Activated CD8-positive, alpha-beta memory T cell treated with anti-CD3 and anti-CD28 coated beads, Interleukin-2, amount 50 U/mL, for 1 hour (primary cell): ENCODE data around the gene TTC7B.

ENCODE experiments used
- DNase-seq: peaks from one replicate; pipeline ENCODE4 v3.0.0-alpha.2; 2020; ENCODE audit errors: extremely low read depth

The TTC7B gene

DNA sequence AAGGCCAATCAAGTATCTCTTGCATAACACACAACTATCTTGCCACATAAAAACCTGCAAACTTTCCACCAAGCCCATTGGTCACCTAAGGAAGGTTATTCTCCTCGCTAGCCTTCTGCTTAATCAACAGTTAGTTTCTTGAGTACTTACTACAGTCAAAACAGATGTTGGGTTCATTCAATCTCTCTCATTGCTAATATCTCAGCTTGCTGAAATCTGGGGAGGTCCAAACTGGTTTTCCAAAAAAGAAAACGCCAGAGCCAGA, 74.6 kb downstream of the TTC7B start:
- DNase-seq: no peak

DNA sequence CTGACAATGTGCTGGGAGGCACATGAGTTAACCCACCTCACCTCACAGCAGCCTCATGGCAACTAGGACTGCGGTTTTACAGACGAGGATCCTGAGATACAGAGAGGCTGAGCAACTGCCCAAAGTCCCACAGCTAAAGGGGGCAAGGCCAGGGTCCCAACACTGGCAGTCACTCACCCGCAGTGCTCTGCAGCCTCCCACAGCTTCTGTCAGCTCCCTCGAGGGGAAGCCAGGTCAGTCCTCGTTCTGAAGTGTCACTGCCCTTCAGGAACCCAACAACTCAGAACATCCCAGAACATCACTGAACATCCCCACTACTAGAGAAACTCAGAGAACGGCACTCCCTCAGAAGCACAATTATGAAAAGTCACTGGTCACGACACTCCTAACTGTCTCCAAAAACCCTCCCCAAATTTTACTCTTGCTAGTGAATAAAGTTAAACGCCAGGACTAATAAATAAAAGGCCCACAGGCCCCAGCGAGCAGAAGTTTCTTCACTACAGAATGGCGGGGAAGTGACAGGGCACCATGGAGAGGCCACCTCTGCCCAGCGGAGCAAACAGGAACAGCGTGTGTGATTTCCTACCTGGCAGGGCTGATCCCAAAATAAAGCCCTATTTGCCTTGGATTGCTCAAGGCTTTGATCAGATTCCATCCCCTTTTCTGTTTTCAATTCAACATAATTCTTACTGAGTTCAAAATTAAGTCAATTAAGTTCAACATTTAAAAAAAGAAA, 75.1 kb downstream of the TTC7B start:
- DNase-seq: no peak

DNA sequence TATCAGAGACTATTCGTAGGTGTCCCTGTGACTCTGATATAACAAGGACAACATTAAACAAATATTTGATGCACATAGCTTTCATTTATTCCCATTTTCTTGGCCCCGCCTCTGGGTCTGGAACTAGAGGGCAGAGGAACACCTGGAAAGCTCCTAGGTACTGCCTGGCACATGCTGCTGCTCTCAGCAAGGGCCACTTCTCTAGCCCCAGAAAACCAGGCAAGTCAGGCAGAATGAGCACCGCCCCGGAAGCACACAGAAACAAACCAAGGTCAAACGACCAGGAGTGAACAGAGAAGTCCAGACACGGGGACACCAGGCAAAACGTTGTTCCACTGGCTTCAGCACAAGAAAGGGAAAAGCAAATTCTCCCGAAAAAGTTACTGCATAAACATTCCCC, 76.1 kb downstream of the TTC7B start:
- DNase-seq: no peak

DNA sequence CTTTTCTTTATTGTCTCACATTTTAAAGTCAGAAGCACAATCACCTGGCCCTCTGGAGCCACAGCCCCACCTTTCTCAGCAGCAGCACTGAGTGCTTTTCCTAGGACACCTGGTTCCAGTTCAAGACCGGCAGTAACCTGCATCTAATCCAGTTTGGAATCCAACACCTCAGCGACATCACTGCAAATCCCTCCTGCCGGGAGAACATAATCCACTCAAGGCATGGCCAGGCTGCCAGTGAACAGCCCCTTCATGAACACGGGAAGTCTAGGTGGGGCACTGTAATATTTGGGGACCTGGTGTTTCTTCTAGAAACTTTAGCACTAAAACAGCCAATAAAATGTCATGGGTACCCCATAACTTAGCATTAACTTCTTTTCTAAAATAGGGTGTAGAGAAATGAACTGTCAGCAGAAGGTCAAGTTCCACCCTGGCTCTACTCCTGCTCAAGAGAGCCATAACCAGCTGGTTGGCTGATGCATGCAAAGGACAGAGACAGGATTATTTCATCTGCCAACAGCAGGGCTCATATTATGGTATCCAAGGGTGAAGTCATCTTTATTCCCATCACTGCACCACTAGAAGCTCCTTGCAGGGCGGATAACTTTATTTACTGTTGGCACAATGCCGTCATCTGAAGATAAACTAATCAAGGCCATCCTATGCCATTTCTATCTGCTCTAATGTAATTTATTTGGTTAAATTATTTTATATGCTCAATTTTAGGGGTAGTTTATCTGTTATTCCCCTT, 76.7 kb downstream of the TTC7B start:
- DNase-seq: no peak

DNA sequence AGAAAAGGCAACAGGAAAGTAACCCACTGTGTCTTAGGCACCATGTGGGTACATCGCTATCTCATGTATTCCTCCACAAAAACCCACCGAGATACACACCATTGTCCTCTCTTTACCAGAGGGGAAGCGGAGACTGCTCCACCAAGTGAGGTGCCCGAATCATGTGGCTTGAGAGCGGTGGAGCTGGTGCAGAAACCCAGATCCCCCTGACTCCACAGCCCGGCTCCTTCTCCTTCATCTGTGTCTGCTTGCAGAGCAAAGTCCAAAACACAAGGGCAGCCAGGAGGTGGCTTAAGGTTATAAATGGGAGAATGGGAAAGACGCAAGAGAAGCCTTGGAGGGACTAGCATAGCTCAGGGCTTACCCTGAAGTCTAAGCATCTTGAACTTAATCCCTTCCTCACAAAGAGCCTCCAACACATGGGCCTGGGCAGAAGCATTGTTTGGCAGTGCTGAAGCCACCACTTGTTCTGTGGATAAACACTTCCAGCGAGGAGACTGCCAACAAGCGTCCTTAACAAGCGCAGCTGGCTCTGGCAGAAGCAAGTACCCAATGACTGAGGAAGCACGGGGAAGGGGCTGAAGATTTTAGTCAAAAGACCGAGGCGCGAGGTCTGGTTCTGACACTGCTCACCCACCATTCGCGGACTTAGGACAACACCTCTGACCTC, 83.0 kb downstream of the TTC7B start:
- no peak for DNase-seq

DNA sequence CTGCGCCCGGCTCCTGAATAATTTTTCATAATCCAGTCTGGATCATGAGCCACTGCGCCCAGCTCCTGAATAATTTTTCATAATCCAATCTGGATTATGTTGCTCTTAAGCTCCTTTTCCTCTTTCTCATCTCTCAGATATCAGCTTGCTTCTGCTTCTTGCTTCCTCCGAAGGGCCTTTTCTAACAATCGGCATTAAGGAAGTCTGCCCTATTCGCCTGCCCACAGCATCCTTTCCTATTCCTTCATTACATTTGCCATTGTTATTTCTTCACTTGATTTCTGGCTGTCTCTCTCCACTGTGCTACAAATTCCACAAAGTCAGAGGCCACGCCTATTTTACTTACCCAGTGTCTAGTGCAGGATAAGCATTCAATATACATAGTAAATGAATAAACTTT, 83.5 kb downstream of the TTC7B start:
- DNase-seq: no peak

DNA sequence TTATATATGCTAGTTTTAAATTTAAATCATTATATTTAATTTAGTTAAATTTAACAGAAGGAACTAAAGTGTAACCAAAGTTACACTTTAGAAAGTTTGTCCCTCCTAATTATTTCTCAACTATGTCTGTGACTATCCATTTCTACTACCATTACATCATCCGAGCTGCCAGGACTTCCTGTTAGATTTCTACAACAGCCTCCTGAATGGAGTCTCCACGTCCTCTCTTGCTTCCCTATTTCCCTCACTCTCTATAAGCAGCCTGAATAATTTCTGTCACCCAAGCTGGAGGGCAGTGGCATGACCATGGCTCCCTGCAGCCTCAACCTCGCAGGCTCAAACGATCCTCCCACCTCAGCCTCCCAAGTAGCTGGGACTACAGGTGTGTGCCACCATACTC, 84.1 kb downstream of the TTC7B start:
- no peak for DNase-seq

DNA sequence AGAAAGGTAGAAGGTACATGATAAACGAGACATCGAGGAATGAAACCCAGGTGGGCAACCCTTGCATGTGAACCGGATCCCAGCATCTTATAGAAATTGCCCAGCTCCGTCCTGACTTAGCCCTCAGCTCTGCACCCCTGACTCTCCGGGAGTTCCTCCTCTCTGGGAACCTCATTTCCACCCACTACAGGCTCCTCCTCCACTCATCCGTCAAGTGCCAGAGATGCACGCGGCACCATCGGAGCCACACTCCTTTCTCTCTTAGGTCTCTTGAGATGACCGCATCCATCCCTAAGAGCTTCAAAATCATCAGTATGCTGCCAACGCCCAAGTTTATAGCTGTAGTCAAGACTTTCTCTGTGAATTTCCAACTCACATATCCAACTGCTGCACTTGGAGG, 84.7 kb downstream of the TTC7B start:
- no peak for DNase-seq

DNA sequence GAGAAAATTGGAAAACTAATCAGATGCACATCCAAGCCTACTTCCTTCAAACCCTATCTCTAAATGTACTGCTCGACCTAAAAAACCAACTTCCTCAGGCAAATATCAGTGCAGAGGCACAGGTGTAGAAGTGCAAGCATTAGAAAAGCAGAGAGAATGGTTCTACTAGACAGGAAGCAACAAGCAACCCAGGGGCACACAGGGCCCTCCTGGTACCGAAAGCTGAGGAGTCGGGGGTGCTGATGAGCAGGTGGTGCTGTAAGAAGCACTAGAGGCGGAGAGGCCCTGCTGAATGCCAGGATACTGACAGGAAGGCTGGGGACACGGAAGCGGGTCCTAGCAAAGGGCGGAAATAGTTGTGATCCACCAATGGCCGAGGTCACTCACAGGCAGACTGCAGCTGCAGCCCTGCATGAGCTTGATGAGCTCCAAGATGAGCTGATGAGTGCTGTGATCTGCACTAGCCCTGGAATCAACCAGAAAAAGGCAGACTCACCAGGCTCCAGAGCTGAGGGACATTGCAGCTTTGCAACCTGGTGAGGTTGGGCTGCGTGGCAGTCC, 85.9 kb downstream of the TTC7B start:
- DNase-seq: no peak

DNA sequence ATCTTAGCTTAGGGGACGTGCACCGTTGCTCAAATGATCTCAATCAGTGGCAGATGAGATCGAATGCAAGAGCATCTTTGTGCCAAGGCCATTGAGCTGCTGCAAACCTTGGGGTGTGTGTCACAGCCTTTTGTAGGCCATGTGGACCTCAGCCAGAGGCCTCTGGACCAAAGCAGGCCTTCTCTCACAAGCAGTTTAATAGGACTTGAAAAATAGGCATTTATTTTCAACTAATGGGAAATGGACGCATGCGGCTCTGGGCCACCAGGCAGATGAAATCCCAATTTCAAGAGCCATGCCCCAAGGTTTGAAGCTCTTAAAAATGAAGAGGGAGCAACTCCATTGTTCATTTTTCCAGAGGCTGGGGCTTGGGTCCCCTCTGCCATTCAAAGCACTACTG, 87.3 kb downstream of the TTC7B start:
- DNase-seq: no peak

DNA sequence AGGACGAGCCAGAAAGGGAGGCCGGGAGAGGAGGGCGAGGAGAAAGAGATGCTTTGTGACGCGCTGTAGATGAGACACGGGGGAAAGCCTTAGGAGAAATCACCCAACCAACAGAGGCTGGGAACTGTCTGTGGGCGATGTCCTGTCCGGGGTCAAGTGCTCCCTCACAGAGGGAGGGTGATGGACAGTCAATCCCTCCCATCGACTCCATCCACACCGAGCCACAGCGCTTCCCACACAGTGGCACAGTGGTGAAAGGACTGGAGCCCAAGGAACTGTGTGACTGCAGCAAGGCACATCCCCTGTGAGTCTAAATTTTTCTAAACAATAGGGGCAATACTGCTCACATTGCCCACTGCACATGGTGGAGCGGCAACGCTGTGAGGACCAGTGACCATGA, 89.1 kb downstream of the TTC7B start:
- no peak for DNase-seq

DNA sequence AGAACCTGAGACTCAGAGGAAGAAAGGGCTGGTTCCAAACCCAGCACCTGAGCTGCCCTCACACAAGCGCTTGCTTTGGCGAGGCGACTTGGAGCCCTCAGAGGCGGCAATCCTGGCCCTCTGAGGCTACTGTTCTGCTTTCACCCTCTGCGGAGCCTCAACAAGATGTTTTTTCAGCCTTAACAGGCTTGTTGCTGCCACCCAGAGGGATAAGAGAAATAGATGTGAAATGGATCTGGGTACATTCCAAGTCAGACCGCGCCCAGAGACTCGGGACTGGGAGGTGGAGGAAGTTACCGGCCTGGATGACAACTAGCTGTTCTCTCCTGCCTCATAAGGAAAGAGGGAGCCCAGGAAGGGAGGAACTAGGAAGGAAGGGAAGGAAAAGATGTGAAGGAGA, 89.6 kb downstream of the TTC7B start:
- DNase-seq: no peak

DNA sequence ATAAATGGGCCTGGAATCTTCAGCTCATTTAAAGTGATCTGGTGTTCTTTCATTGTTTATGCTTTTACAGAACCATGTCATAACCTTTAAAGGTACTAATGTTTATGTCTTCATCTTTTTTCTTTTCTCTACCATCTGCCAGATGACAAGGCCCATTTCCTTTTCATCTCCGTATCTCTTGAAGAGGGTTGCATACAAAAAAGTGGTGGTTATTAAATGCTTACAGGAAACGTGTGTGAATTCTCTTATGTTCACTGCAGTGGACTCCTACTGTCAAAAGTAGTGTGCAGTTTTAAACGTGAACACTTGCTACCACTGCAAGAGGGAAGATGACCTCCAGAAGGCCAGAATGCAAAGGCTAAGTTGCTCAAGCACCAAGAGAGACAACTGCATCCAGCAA, 91.4 kb downstream of the TTC7B start:
- DNase-seq: no peak

DNA sequence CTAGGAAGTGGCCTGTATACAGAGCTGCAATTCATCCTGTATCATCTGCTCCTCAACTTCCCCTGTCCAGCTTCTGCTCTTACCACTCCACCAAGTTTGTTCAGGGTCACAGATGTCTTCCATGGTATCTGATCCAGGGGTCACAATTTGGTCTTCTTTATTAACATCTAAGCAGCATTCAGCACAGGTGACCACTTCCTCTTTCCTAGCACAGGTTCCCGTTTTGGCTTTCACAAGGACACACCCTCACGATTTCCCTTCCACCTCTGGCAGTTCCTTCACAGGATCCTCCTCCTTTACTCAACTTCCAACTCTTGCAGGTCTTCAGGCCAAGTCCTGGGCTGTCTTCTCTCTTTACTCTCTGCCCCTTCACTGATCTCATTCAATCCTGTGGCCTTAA, 93.6 kb downstream of the TTC7B start:
- DNase-seq: no peak

DNA sequence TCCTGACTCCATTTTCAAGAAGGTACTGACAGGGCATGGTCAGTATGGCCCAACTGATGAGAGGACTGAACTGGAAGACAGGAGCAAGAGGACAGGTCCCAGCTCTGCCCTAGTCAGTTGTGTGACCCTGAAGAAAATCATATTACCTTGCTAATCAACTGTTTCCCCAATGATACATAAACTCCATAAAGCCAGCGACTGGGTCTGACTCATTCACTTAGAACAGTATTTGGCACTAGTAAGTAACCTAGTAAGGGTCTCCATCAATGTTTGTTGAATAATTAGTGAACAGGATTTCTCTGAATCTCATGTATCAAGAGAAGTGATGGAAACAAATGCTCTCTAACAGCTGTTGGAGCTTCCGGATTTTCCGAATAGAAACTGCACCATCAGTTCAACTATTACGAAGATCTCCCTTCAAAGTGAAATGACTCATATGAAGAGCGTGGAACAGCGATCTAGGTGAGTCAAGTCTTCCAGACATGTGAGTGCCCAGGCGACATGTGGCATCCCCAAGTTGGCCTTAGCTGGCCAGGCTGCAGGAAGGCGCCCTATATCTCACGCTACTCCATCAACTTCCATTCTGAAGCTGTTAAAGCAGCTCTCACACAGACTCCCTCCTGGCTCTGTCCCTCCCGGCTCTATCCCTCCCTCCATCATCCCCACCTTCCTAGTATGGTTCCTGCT, 94.5 kb downstream of the TTC7B start:
- no peak for DNase-seq

DNA sequence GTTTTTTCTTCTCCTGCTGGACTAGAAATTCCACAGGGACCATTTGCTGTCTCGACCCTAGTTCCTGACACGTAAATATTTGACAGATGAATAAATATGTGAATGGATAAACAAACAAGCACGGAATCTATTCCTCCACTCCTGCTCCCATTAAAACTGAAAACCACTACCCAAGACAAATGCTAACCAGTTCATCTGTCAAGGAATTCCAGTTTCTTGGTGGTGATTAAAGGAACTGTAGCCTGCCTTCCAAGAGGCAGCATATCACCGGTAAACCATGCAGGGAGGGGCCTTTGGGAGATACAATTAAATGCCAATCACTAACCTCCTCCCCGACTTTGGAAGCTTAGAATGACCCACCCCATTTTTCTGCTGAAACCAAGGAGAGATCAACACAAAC, 95.4 kb downstream of the TTC7B start:
- no peak for DNase-seq

DNA sequence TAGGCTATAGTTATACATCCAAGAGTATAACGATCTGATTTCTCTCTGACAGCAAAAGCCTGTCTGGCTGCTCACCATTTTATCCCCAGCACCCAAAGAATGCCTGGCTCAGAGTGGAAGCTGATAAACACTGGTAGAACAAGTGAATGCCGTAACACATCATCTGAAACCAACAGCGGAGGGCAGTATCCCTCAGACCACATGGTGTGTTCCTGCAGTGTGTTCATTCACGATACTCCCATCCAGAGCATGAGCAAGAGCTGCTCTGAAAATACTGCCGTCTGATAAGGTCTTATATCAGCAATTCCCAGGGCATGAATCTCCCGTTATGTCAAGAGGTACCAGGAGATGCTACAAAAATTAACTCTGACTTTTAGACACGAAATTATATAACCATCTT, 95.9 kb downstream of the TTC7B start:
- DNase-seq: no peak

DNA sequence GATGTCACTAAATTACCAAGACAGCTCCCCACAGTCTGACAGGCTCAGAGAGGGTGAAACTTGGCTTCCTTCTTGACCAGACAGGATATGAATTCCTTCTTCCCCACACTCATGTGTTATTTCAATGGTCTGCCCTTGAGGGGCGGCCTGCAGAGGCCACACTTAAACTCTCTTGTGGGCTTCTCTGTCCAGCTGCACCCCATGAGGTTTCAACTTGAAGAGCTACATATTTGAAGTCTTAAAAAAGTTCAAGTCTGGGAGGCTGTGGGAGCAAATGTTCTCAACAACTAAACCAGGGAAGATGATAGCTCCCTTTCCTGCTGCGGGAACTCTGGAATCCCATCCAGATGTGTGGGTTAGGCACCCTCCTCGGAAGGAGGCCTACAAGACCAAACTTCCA, 98.3 kb downstream of the TTC7B start:
- no peak for DNase-seq

DNA sequence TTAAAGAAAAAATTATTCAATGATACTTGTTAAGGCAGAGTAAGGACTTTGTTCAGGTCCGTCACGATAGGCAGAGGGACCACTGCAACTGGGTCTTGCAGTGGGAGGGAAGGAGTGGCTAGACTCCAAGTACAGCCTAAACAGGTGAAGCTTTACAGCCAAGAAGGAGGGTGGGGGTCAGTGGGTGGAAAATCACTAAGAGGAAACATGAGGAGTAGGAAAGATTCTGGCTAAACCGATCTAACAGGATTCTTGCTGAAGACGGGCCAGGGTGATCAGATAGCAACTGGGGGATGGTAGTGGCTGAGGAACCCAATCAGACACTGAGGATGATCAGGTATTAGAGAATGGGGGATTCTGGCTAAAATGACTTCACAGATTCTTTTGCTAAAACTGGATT, 100.2 kb downstream of the TTC7B start:
- DNase-seq: no peak

DNA sequence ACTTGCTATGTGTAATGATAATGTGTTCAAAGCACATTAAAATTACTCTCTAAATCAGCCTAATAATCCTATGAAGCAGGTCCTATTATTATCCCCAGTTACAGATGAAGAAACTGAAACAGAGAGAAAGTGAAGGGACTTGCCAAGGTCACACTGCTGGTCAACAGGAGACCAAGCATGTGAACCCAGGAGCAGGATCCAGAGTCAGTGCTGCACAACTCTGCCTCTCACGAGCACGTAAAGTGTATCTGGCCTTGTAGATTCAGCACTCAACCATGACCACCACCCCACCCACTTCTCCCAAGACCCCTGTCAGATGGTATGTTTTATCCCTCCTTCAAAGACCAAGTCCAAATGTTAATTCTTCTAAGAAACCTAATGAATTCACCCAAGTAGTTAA, 100.7 kb downstream of the TTC7B start:
- DNase-seq: no peak

DNA sequence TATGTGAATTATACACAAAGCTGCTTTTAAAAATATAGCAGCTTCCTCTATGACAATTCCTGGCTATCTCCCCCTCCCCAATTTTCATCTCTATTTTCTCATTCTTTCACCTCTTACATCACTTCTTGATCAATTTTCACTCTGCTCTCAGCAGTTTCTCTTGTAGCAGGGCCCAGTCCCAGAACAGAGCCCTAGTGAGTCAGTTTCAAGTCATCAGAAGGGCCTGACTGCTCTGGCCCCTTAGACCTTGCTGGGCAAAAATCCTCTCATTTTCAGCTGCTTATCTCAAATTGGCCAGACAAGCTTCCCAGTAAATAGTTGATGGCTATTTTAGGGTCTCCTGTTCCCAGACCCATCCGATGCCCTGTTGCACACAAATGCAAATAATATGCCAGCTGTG, 101.4 kb downstream of the TTC7B start:
- no peak for DNase-seq

DNA sequence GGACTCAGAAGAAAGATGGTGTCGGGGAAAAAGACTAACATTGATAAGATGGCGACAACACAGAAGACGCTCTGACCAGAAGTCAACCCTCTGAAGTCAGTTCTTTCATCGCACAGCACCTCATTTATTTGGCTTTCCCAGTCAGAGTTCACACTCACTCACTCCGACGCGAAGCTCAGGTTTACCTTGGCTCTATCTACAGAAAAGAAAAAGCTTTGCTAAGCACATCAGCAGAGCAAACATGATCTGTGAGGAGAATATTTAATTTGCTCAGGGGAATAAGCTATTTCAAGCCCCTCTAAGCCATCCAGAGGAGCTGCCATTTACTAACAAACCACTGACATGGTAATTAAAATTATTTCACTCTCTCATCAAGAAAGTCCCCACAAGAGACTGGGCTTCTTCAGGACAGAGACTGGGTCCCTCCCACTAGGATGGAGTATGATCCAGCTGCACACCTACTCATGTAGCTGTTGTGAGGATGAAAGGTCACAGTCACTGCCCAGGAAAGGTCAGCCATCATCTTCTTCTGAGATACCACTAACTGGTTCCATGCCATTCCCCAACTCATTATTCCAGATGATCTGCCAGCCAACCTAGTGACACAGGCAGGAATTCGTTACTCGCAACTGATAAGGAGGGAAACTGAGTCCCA, 111.4 kb downstream of the TTC7B start:
- DNase-seq: no peak
